GM12878 (cell line): ENCODE results near the gene CMBL. TPM values are rescaled to one million over a fixed set of nuclear protein-coding genes. Genes with fewer than 3 reads are reported as not detected.

Experiments
- ATAC-seq: fragments of 200-7000 bp; cut with Tn5 transposase; 3 replicates; pipeline ENCODE4 v1.9.1; 2020; ENCODE audit warnings: mild to moderate bottlenecking, moderate library complexity
- BruUV-seq: library from RNA; stranded (reverse); fragments of 400-500 nt; replicated peaks from 2 replicates; lab custom pipeline; 2021; lab: Mats Ljungman, UMichigan
- CTCF ChIA-PET: fragments of 300-600 bp; sonication (Branson Sonifier 250); formaldehyde crosslinking; extraction: SDS; loops from one replicate; lab custom pipeline; 2021; ENCODE audit warnings: inconsistent platforms; lab: Yijun Ruan, JAX
- POLR2A ChIA-PET: fragments of 350-600 bp; formaldehyde crosslinking; extraction: SDS; loops from one replicate; lab custom pipeline; 2021; ENCODE audit warnings: inconsistent platforms; lab: Charles Lee
- RAD21 ChIA-PET: fragments of 300-600 bp; sonication (Branson Sonifier 250); formaldehyde crosslinking; loops from one replicate; lab custom pipeline; 2023; ENCODE audit warnings: antibody characterized with exemption; ENCODE audit not compliant: unreplicated experiment; lab: Charles Lee
- SMC1A ChIA-PET: fragments of 300-600 bp; sonication (Branson Sonifier 250); formaldehyde crosslinking; loops from one replicate; lab custom pipeline; 2023; ENCODE audit not compliant: unreplicated experiment, uncharacterized antibody; lab: Charles Lee
- DNase-seq: peaks from one replicate; pipeline ENCODE4 v3.0.0-alpha.2; 2011; ENCODE audit warnings: low read depth, low spot score
- FAIRE-seq: peaks from 3 replicates; lab custom pipeline; 2011; peaks lifted over from hg19 to GRCh38; lab: Jason Lieb, UNC
- H2AFZ ChIP-seq: 2 replicates; pipeline ENCODE4 v1.6.0; 2011; ENCODE audit warnings: low read depth, low read length, control low read depth; ENCODE audit not compliant: control insufficient read depth
- H3K27ac ChIP-seq: 2 replicates; pipeline ENCODE4 v1.5.1; 2011; ENCODE audit warnings: control low read depth; ENCODE audit not compliant: control insufficient read depth, insufficient read depth
- H3K27me3 ChIP-seq, 2 experiments: replicated peaks in 1 of 2; 2 replicates each; pipeline versions ENCODE4 v1.6.0 to v1.6.1; 2011; ENCODE audit warnings: low read length in 1 of 2; ENCODE audit not compliant: control insufficient read depth in 2 of 2, insufficient read depth in 2 of 2
- H3K36me3 ChIP-seq, 2 experiments: 2 replicates each; pipeline ENCODE4 v1.5.1; 2011; ENCODE audit warnings: low read length in 1 of 2; ENCODE audit not compliant: control insufficient read depth in 2 of 2, insufficient read depth in 2 of 2
- H3K4me1 ChIP-seq: 2 replicates; pipeline ENCODE4 v1.6.1; 2011; ENCODE audit warnings: mild to moderate bottlenecking, low read length, moderate library complexity, mixed read lengths; ENCODE audit not compliant: control insufficient read depth, insufficient read depth
- H3K4me2 ChIP-seq: 2 replicates; pipeline ENCODE4 v1.6.0; 2011; ENCODE audit warnings: control low read depth; ENCODE audit not compliant: control insufficient read depth, insufficient read depth
- H3K4me3 ChIP-seq: fragments of 200-600 bp; sonication (generic); 2 replicates; pipeline ENCODE4 v1.5.1; 2016
- H3K79me2 ChIP-seq: 2 replicates; pipeline ENCODE4 v1.6.0; 2011; ENCODE audit warnings: low read length; ENCODE audit not compliant: control insufficient read depth, insufficient read depth
- H3K9ac ChIP-seq: 2 replicates; pipeline ENCODE4 v1.8.0; 2011; ENCODE audit warnings: low read length, control low read depth, mixed read lengths; ENCODE audit not compliant: control insufficient read depth, insufficient read depth
- H3K9me3 ChIP-seq: replicated peaks from 3 replicates; pipeline ENCODE4 v1.5.1; 2011; ENCODE audit warnings: mild to moderate bottlenecking, low read length; ENCODE audit not compliant: control insufficient read depth, insufficient read depth
- H4K20me1 ChIP-seq: 2 replicates; pipeline ENCODE4 v1.6.0; 2011; ENCODE audit not compliant: control insufficient read depth, insufficient read depth
- BRCA1 ChIP-seq: IDR thresholded peaks from 2 replicates; pipeline ENCODE4 v1.6.1; 2011; ENCODE audit warnings: low read depth, low read length, improper control_type of control experiment
- CHD4 ChIP-seq: fragments of 200-600 bp; sonication (generic); IDR thresholded peaks from 2 replicates; pipeline ENCODE4 v1.6.1; 2016; ENCODE audit warnings: mild to moderate bottlenecking
- E2F8 ChIP-seq: fragments of 450-650 bp; IDR thresholded peaks from 2 replicates; pipeline ENCODE4 v1.6.1; 2018; ENCODE audit warnings: mild to moderate bottlenecking, low read depth, moderate library complexity; ENCODE audit not compliant: partially characterized antibody
- EZH2 ChIP-seq: IDR thresholded peaks from 2 replicates; pipeline ENCODE4 v1.6.1; 2012; ENCODE audit warnings: low read depth, mild to moderate bottlenecking, control low read depth, inconsistent platforms, low read length, borderline replicate concordance; ENCODE audit not compliant: control insufficient read depth
- IRF5 ChIP-seq: fragments of 450-650 bp; IDR thresholded peaks from 2 replicates; pipeline ENCODE4 v1.6.1; 2017; ENCODE audit warnings: borderline replicate concordance
- MEF2A ChIP-seq: IDR thresholded peaks from 2 replicates; pipeline ENCODE4 v1.6.1; 2011; ENCODE audit warnings: low read depth, mild to moderate bottlenecking, low read length, moderate library complexity; ENCODE audit not compliant: insufficient read depth
- MLLT1 ChIP-seq: fragments of 450-650 bp; IDR thresholded peaks from 2 replicates; pipeline ENCODE4 v1.6.1; 2016; ENCODE audit warnings: mild to moderate bottlenecking
- NKRF ChIP-seq: fragments of 450-650 bp; conservative IDR thresholded peaks from 2 replicates; pipeline ENCODE4 v1.6.1; 2017; ENCODE audit warnings: mild to moderate bottlenecking, moderate library complexity
- NRF1 ChIP-seq: conservative IDR thresholded peaks from 2 replicates; pipeline ENCODE4 v1.6.1; 2011; ENCODE audit warnings: mild to moderate bottlenecking, low read depth, low read length, improper control_type of control experiment
- POLR2AphosphoS5 ChIP-seq: IDR thresholded peaks from 2 replicates; pipeline ENCODE4 v1.6.1; 2011; ENCODE audit warnings: mild to moderate bottlenecking, low read length, inconsistent platforms
- POU2F2 ChIP-seq: IDR thresholded peaks from 3 replicates; pipeline ENCODE4 v1.6.1; 2011; ENCODE audit warnings: low read depth, mild to moderate bottlenecking, low read length, borderline replicate concordance
- SMAD5 ChIP-seq: IDR thresholded peaks from 2 replicates; pipeline ENCODE4 v1.6.1; 2016; ENCODE audit warnings: antibody characterized with exemption, low read depth
- SREBF1 ChIP-seq: IDR thresholded peaks from 2 replicates; pipeline ENCODE4 v1.6.1; 2012; ENCODE audit warnings: mild to moderate bottlenecking, low read length
- TAF1 ChIP-seq: IDR thresholded peaks from 2 replicates; pipeline ENCODE4 v1.6.1; 2011; ENCODE audit warnings: mild to moderate bottlenecking, low read depth, low read length, borderline replicate concordance
- TCF12 ChIP-seq: IDR thresholded peaks from 2 replicates; pipeline ENCODE4 v1.6.1; 2011; ENCODE audit warnings: low read depth, mild to moderate bottlenecking, low read length
- YY1 ChIP-seq: IDR thresholded peaks from 2 replicates; pipeline ENCODE4 v1.6.1; 2011; ENCODE audit warnings: low read depth, mild to moderate bottlenecking, low read length
- ZNF217 ChIP-seq: fragments of 450-650 bp; IDR thresholded peaks from 2 replicates; pipeline ENCODE4 v1.6.1; 2017; ENCODE audit warnings: antibody characterized with exemption, mild to moderate bottlenecking
- WGBS: methylation state at CpG from one replicate; pipeline ENCODE4 v1.1.6; 2016; ENCODE audit warnings: low lambda C conversion rate; ENCODE audit not compliant: insufficient replicate concordance, insufficient coverage; ENCODE audit errors: missing lambda C conversion rate; 5-methylcytosine and 5-hydroxymethylcytosine counted together
- in situ Hi-C: fragments of 300-500 bp; cut with MboI; formaldehyde crosslinking; loops from 9 replicates; pipeline ENCODE4 v1.14.3; 2018; ENCODE audit warnings: mixed read lengths
- intact Hi-C: fragments of 100-400 bp; cut with micrococcal nuclease; formaldehyde crosslinking; loops from one replicate; pipeline ENCODE4 v1.14.2; 2022; ENCODE audit not compliant: unreplicated experiment
- polyA plus RNA-seq, 11 experiments: library from polyadenylated mRNA; depleted of rRNA in 4 of 11; unstranded in 6 of 11; stranded (reverse) in 5 of 11; fragments of >200 nt; fragmentation: Nextera tagmentation in 4 of 11; fragmentation: Illumina TruSeq in 1 of 11; extraction: Ambion mirVana in 4 of 11; extraction: Trizol in 1 of 11; gene quantifications; 1 replicate in 1 of 11; 2 replicates in 10 of 11; pipeline versions ENCODE4 v1.2.1 to v1.2.3, GENCODE V29; 2011 to 2016; ENCODE audit warnings: inconsistent platforms in 2 of 11, missing spikeins in 2 of 11, low read depth in 1 of 11
- total RNA-seq, 4 experiments: library from RNA; depleted of rRNA in 3 of 4; stranded (reverse); fragments of >200 nt in 3 of 4; fragmentation: Illumina TruSeq in 1 of 4; extraction: Trizol in 1 of 4; gene quantifications; 2 replicates each; pipeline versions ENCODE4 v1.2.1 to v1.2.3, GENCODE V29; 2013 to 2021

Gene CMBL
- total and polyA plus RNA-seq, 10 of the 15 experiments (the other 5 are each of a cell fraction or from before 2014, with no cell fraction given): 1.8 to 15.6 (median 7.5) TPM

- H3K9ac ChIP-seq: no peak overlapping the region
Measured at GRCh38 chr5:10279328-10279727, 28.4 kb downstream of the CMBL start.

More at GRCh38 chr5:10279328-10279727, 28.4 kb downstream of the CMBL start:
- ChIA-PET CTCF (interaction anchor here (1.0 kb wide), 1 partner anchor 20 kb away, joined by 3 read pairs; no protein-coding TSS in a partner anchor), SMC1A (interaction anchor here (0.7 to 1.0 kb wide), 2 partner anchors 15 to 21 kb away, joined by 3 read pairs; no protein-coding TSS in a partner anchor), POLR2A (no interaction called here), RAD21 (no interaction called here)
- in situ Hi-C loops (loop anchor here (5.0 kb wide), 1 partner anchor 138 kb away; no protein-coding TSS in a partner anchor), intact Hi-C loops (no loop called here)
- Histone ChIP-seq H3K79me2 (no peaks in the 10 kb centered on the region), H3K27ac (no peak overlapping the region), H3K4me2 (no peak overlapping the region), H3K4me1 (peaks cover 8% of the 10 kb centered on the region), H3K27me3 (no peaks in the 10 kb centered on the region), H2AFZ (no peak overlapping the region), H4K20me1 (no peaks in the 10 kb centered on the region), H3K36me3 (no peaks in the 10 kb centered on the region), H3K9me3 (no peaks in the 10 kb centered on the region), H3K4me3 (no peak overlapping the region)
- no TSS peak for BruUV-seq
- no peak for ATAC-seq
- 61% methylated on average over 4 of the region's 4 CpGs for whole genome bisulfite sequencing
- DNase-seq: no peak
- no peak for TF ChIP-seq YY1
- no peak for TF ChIP-seq POLR2AphosphoS5
- TF ChIP-seq NRF1: no peak
- TF ChIP-seq IRF5: no peak
- TF ChIP-seq TCF12: no peak
- no peak for TF ChIP-seq SMAD5
- no peak for TF ChIP-seq MLLT1
- TF ChIP-seq TAF1: no peak
- no peak for TF ChIP-seq EZH2
- TF ChIP-seq SREBF1: no peak
- TF ChIP-seq BRCA1: no peak
- no peak for TF ChIP-seq NKRF
- TF ChIP-seq CHD4: no peak
- no peak for TF ChIP-seq ZNF217
- TF ChIP-seq MEF2A: no peak
- TF ChIP-seq POU2F2: no peak
- TF ChIP-seq E2F8: no peak
- FAIRE-seq: no peak
